Activated effector memory CD4-positive, alpha-beta T cell treated with anti-CD3 and anti-CD28 coated beads, Interleukin-2, amount 50 U/mL, for 16 hours (primary cell): ENCODE data around the gene MRPS11.
"Not testable (repeated sequence)": the region's sequence is repeated elsewhere in the genome, so short reads cannot be mapped to it uniquely, and the experiment has no call there.

Source experiments
- DNase-seq: peaks from one replicate; pipeline ENCODE4 v3.0.0-alpha.2; 2020

The MRPS11 gene

DNA sequence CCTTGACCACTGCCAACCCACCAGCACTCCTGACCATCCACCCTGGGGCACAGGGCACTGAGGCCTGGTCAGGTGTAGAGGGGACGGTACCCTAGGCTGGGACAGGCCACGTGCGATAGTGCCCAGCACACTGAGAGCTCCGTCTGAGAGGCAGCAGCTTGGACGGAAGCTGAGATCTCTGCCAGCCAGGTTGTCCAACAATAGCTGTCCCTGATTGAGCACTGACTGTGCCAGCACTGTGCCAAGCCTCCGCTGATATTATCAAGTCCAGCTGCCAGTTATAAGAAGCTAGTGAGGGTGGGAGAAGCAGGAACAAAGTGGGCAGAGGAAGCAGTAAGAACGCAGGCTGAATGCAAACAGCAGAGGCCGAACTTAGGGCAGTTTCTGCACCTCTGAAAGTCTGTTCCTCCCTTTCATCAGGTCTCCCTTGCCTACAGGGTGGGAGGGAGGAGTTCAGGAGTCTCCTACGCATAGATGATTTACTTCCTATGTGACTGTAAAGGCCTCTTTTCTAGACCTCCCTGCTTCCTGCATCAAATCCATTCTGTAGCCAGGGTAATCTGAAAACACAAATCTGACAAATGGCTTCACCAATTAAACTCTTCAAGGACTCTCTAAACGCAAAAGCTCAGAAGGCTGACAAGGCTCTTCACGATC, 29.7 kb downstream of the MRPS11 start:
- DNase-seq = no peak

DNA sequence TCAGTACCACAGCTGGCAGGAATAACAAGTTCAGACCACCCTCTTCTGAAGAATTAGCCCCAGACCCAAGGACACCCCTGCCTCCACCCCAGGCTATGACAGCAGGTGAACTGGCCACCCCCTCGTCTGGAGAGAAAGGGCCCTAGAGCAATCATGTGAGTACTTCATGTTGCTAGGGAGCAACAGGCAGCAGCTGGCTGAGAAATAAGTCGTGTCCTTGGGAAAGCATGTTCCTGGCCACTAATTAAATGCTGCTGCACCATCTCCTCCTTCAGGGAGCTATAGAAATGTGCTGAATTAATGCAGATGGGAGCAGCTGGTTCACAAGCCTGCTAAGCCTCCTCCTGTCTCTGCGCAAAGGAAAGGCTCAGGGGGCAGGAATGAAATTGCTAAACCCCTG, 31.5 kb downstream of the MRPS11 start:
- DNase-seq = no peak

DNA sequence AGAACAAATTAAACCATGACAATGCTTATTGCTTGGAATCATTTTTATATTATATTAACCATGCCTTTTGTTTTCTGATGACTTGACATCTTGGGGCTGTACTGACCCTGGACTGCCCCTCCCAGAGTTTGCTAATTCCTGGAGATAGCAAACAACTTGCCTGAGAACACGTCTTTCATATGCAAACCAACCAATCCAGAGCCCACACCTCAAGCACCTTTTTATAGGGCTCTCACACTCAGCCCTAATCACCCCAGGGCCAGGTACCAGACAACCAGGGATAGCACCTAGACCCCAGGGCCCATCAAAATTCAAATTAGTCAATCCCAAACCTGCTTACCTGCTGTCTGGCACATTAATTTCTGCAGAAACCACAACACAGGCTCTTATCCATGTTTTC, 36.9 kb downstream of the MRPS11 start:
- DNase-seq = no peak

DNA sequence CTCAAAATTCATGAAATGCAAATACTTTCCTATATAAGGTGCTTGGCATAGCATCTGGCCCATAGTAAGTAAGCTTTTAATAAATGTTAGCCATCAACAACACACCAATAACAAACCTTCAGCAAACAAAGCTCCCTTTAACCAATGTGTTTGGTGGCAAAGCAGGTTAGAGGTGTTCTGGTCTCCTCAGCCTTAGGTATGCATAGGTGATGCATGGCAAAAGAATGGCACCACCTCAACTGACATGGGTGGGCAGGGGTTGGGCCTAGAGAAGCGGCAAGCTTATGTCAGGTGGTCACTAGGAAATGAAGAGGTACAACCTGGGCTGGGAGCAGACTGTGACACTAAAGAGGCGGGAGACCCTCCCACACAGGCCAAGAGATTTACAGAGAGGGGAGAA, 38.2 kb downstream of the MRPS11 start:
- DNase-seq = no peak

DNA sequence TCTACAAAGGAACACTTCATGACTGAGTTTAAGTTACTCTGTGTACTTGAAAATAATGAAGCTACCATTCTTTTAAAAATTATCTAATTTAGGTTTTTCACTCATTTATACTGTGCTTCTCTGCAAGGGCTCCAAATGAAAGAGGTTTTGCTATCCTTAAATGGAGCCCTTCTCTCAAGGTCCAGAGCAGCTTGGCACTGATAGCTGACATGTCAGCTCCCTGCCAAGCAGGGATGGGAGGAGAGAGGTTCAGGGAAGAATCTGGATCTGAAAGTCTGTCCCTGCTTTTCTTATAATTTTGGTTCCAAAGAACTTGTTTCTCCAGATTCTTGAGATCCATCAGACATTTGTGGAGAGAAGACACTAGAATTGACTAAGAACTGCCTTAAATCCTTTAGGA, 39.1 kb downstream of the MRPS11 start:
- DNase-seq = no peak

DNA sequence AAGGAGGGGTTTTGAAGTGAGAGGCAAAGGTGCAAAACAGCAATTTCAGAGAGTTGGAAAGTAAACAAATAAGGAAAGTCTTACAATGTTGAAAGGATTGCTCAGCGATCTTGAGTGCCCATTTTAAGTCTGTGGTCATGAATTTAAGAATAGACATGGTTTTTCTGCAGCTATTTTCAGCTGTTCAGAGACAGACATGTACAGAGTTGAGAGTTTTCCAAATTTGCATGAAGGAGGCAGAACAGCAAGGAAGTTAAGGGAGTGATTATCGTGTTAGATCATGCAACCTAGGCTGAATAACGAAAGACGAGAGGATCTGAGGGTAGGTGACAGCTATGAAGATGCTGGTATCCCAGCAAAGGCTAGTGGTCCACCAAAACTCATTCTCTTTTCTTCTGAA, 41.8 kb downstream of the MRPS11 start:
- no peak for DNase-seq

DNA sequence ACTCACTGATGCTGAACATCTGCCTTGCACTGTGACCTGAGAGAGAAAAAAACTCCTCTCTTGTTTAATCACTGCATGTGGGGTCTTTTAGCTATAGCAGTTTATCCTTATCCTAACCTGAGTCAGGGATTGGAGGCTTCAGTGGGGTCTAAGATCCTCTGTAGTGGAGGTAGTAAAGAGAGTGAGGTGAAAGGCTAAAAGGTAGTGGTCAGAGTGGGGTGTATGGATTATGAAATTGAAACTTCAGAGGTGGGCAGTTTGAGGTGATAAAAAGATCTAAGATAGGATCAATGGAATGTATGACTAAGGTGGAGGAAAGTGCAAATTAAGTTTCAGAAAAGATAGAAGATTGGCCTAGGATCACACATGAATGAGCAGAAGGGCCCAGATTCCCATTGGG, 42.5 kb downstream of the MRPS11 start:
- no peak for DNase-seq

DNA sequence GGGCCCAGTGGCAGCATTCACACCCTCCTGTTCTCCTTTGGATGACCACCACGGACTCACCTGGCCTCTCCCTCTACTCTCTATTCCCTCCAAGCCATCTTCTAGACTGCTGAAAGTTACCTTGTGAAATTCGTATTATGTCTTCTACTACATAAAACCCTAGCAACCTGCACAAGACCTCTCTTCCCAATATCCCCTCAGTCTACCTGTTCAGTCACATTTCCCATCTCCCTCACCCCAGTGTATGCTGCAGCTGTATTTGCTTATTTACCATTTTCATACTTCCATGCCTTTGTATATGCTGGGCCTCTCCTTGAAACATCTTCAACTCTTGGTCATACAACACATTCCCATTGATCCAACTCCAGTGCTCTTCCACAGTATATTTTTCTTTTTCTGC, 43.7 kb downstream of the MRPS11 start:
- no peak for DNase-seq

DNA sequence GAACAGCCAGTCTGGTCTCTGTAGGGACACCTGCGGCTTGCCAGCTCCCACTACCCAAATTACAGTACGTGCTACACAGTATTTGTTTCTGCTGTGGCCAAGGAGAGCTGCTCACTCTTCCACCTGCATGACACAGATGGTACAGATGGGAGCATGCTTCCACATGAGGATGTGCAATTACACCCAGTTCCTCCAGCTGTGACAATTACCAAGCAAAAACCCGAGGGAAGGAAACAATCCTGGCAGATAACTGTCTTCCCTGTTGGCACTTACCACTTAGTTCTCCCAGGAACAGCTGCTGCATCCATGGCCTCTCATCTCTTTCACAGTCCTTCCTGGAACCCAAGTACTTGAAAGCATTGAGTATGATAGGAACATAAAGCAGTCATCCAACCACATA, 44.6 kb downstream of the MRPS11 start:
- no peak for DNase-seq

DNA sequence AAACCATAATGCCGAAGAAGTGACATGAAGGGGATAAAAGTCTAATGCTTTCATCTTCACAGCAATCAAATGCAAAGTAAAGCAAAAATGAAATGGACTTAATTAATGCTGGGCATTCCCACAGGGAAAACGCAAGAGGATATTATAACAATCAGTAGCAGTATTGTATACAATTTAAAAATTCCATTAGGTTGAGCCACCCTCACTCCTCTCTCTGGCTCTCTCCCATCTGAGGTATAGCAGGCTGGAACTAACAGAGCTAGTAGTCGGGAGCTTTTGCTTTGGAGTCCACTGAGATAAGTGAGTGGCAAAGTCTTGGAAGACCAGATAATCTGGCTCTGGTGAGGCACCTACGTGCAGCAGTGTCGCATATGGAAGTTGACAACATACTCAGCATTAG, 45.1 kb downstream of the MRPS11 start:
- no peak for DNase-seq

DNA sequence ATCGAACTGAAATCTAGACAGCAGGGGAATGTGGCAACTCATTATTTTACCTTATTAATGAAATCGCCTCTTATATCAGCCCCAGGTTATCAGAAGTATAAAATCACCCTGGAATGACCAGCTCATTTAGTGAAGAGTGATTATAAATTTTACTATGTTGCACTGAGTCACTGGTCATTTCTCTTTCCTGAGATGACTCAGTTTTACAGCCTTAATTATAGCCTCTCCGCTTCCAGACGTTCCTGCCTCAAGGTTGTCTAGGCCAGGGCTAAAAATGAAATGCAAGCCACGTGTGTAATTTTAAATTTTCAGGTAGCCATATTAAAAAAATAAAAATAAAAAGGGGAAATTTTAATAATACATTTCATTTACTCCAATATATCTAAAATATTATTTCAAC, 45.7 kb downstream of the MRPS11 start:
- no peak for DNase-seq

DNA sequence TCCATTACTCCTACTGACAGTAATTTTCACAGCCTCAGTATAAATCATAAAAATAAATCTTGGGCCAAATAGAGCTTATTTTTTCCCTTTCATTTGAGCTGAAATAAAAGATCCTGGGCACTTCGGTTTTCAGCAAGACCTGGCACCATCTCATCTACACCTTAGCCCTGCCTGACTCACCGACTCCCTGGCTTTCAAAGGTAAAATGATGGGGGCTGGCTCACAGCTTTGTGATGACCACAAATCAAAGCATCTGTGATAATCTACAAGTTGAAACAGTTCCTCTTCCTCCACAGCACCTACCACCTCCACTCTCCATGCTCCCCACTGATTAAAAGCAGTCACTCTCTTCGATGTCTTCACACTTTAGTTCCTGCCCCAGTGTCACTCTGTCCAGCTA, 51.4 kb downstream of the MRPS11 start:
- DNase-seq = no peak

DNA sequence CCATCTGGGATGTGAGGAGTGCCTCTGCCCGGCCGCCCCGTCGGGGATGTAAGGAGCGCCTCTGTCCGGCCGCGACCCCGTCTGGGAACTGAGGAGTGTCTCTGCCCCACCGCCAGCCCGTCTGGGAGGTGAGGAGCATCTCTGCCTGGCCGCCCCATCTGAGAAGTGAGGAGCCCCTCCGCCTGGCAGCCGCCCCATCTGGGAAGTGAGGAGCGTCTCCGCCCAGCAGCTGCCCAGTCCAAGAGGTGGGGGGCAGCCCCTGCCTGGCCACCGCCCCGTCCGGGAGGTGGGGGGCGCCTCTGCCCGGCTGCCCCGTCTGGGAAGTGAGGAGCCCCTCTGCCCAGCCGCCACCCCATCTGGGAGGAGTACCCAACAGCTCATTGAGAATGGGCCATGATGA, 56.6 kb downstream of the MRPS11 start:
- not testable (repeated sequence) for DNase-seq

DNA sequence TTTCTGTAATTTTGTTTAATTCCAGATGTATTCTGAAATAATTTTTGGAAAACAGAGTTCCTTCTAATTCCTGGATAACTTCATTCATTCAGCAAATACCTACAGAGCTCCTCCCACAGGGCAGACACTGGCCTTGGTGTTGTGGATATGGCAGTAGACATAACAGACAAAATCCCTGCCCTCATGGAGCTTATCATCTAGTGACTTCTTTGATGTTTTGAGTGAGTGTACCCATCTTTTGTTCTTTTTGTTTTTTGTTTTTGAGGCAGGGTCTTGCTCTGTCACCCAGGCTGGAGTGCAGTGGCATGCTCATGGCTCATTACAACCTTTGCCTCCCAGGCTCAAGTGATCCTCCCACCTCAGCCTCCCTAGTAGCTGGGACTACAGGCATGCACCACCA, 57.9 kb downstream of the MRPS11 start:
- no peak for DNase-seq

DNA sequence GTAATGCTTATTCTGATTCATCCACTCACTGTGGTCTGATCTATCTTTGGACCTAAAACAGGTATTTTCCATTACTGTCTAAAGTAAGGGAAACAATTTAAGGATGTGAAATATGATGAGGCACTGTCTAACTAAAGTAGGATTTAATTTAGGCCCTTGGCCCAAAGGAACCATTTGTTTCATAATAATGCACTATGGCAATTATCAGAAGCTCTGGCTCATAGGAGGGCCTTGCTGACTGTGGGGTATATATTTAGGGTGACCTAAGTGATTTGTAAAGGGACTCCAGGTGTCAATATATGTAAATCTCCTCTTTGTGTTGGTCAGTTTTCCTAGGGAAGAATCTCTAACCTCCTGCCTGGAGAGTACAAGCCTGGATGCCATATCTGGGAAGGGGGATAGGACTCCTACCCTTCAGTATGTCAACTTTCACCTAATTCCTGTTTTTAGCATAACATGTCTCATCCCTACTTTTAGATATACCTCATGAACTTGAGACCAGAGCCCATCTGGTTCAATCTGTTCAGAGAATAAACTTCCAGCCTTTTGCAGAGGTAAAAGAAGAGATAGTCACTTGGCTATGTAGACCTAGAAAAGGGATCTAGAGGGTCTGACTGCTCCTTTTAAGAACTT, 58.9 kb downstream of the MRPS11 start:
- no peak for DNase-seq

DNA sequence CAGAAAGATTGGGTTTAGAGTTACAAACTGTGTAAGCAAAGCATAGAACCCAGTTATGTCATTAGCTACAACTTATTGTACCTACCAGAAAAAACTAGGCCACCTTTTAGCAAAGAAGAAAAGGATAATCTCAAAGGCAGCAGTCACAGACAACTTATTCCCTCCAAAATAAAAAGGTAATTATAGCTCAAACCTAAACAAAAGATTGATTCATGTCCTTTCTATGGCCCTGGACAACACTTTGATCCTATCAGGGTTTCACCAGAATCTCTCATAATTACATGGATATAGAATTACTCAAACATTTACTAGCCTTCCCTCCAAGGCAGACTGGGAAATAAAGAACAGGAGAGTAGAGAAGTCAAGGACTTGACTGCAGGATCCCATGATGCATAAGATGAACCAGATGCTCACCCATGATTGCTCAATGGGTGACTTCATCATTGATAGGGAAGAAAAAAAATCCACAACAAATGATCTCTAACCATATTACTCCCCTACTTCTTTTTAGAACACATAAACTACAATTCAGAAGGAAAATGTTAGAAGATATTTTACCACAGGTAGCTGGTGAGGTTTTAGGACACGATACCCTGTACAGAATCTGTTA, 61.6 kb downstream of the MRPS11 start:
- no peak for DNase-seq
